ELF-1 (cell line): ENCODE results near the gene EBF4.
A peak's percentile ranks its signal among the peaks of the same experiment; 100 is the strongest.

ENCODE experiments used
- DNase-seq: peaks from one replicate; pipeline ENCODE4 v3.0.0-alpha.2; 2016; ENCODE audit warnings: low read depth, low spot score

The EBF4 gene

GRCh38 chr20:2742431-2742830 lies 49.9 kb downstream of the EBF4 start:
- no peak for DNase-seq

GRCh38 chr20:2742934-2743559 lies 50.5 kb downstream of the EBF4 start:
- peak; percentile 87 for DNase-seq

- no peak for DNase-seq
Measured at GRCh38 chr20:2745060-2745910, 52.7 kb downstream of the EBF4 start.

GRCh38 chr20:2745936-2746635 lies 53.5 kb downstream of the EBF4 start:
- no peak for DNase-seq

- DNase-seq: no peak
Measured at GRCh38 chr20:2746636-2747265, 54.2 kb downstream of the EBF4 start.

GRCh38 chr20:2747676-2748235 lies 55.2 kb downstream of the EBF4 start:
- DNase-seq: no peak

- DNase-seq: no peak
Measured at GRCh38 chr20:2748551-2749342, 56.2 kb downstream of the EBF4 start.

GRCh38 chr20:2749343-2749950 lies 56.9 kb downstream of the EBF4 start:
- DNase-seq: no peak

- DNase-seq: no peak
Measured at GRCh38 chr20:2749951-2750490, 57.4 kb downstream of the EBF4 start.

- peak; percentile 57 for DNase-seq
Measured at GRCh38 chr20:2750491-2751251, 58.1 kb downstream of the EBF4 start.

- DNase-seq: no peak
Measured at GRCh38 chr20:2751347-2751877, 58.8 kb downstream of the EBF4 start.

- no peak for DNase-seq
Measured at GRCh38 chr20:2751878-2752566, 59.4 kb downstream of the EBF4 start.

GRCh38 chr20:2752567-2753460 lies 60.2 kb downstream of the EBF4 start:
- DNase-seq: peak; percentile 82

GRCh38 chr20:2753461-2754040 lies 61.0 kb downstream of the EBF4 start:
- DNase-seq: no peak

GRCh38 chr20:2754424-2754823 lies 61.8 kb downstream of the EBF4 start:
- DNase-seq: no peak

GRCh38 chr20:2755451-2756055 lies 63.0 kb downstream of the EBF4 start:
- DNase-seq: no peak
